IMR-90 (cell line): ENCODE data around the gene KRT86. TPM values are rescaled to one million over a fixed set of nuclear protein-coding genes. Genes with fewer than 3 reads are reported as not detected.

Experiments
- ATAC-seq: fragments of 200-7000 bp; cut with Tn5 transposase; 2 replicates; pipeline ENCODE4 v1.9.1; 2020; ENCODE audit warnings: low read depth, mild to moderate bottlenecking, moderate library complexity
- BruUV-seq: library from RNA; stranded (reverse); fragments of 400-500 nt; replicated peaks from 2 replicates; lab custom pipeline; 2021; lab: Mats Ljungman, UMichigan
- CTCF ChIA-PET: fragments of 300-600 bp; formaldehyde crosslinking; extraction: SDS; loops from one replicate; lab custom pipeline; 2021; ENCODE audit warnings: antibody characterized with exemption; lab: Yijun Ruan, JAX
- POLR2A ChIA-PET: fragments of 300-600 bp; sonication (Branson Sonifier 250); formaldehyde crosslinking; loops from one replicate; lab custom pipeline; 2022; ENCODE audit warnings: antibody characterized with exemption; ENCODE audit not compliant: unreplicated experiment; lab: Charles Lee
- DNase-seq: peaks from one replicate; pipeline ENCODE4 v3.0.0; 2013
- H2AFZ ChIP-seq: replicated peaks from 2 replicates; pipeline ENCODE3; 2013; ENCODE audit warnings: low read length, mild to moderate bottlenecking; ENCODE audit not compliant: poor library complexity
- H2AK5ac ChIP-seq: 2 replicates; pipeline ENCODE4 v1.6.1; 2013; ENCODE audit warnings: low read depth, low read length, inconsistent platforms
- H2AK9ac ChIP-seq: replicated peaks from 2 replicates; pipeline ENCODE3; 2013; ENCODE audit warnings: mild to moderate bottlenecking, low read depth, low read length, moderate library complexity; ENCODE audit not compliant: poor library complexity
- H2BK120ac ChIP-seq: 2 replicates; pipeline ENCODE4 v1.6.1; 2013; ENCODE audit warnings: low read depth, low read length, inconsistent platforms
- H2BK15ac ChIP-seq: 3 replicates; pipeline ENCODE4 v1.6.1; 2013; ENCODE audit warnings: low read depth, low read length, inconsistent platforms
- H2BK20ac ChIP-seq: 2 replicates; pipeline ENCODE4 v1.6.1; 2013; ENCODE audit warnings: low read depth, mild to moderate bottlenecking, inconsistent platforms, low read length, moderate library complexity
- H2BK5ac ChIP-seq: 2 replicates; pipeline ENCODE4 v1.6.1; 2013; ENCODE audit warnings: mild to moderate bottlenecking, low read depth, low read length, inconsistent platforms; ENCODE audit not compliant: poor library complexity, severe bottlenecking
- H3K14ac ChIP-seq: replicated peaks from 2 replicates; pipeline ENCODE4 v1.6.1; 2013; ENCODE audit warnings: low read depth, low read length, inconsistent platforms
- H3K18ac ChIP-seq: 2 replicates; pipeline ENCODE4 v1.6.1; 2013; ENCODE audit warnings: low read depth, low read length, control low read depth
- H3K23ac ChIP-seq: 2 replicates; pipeline ENCODE4 v1.6.1; 2013; ENCODE audit warnings: low read depth, low read length, inconsistent platforms
- H3K27ac ChIP-seq: 2 replicates; pipeline ENCODE4 v1.5.1; 2013; ENCODE audit warnings: mild to moderate bottlenecking, control low read depth, low read length; ENCODE audit not compliant: insufficient read depth
- H3K27me3 ChIP-seq: 2 replicates; pipeline ENCODE4 v1.6.1; 2013; ENCODE audit warnings: low read length; ENCODE audit not compliant: control insufficient read depth, insufficient read depth
- H3K36me3 ChIP-seq: 2 replicates; pipeline ENCODE4 v1.6.1; 2013; ENCODE audit warnings: low read length, mixed read lengths; ENCODE audit not compliant: control insufficient read depth, insufficient read depth
- H3K4ac ChIP-seq: 2 replicates; pipeline ENCODE4 v1.6.1; 2013; ENCODE audit warnings: low read depth, low read length, inconsistent platforms
- H3K4me1 ChIP-seq: 2 replicates; pipeline ENCODE4 v1.6.1; 2013; ENCODE audit warnings: low read length, mixed read lengths; ENCODE audit not compliant: control insufficient read depth, insufficient read depth
- H3K4me2 ChIP-seq: 2 replicates; pipeline ENCODE4 v1.6.1; 2013; ENCODE audit warnings: low read depth, mild to moderate bottlenecking, control low read depth, low read length, moderate library complexity
- H3K4me3 ChIP-seq: 2 replicates; pipeline ENCODE4 v1.5.1; 2013; ENCODE audit warnings: low read depth, mild to moderate bottlenecking, control low read depth, low read length, moderate library complexity; ENCODE audit not compliant: insufficient read depth
- H3K56ac ChIP-seq: 2 replicates; pipeline ENCODE4 v1.6.1; 2013; ENCODE audit warnings: low read length, inconsistent platforms; ENCODE audit not compliant: insufficient read depth; ENCODE audit errors: extremely low read depth
- H3K79me1 ChIP-seq, 2 experiments: 2 replicates each; pipeline ENCODE4 v1.6.1; 2013; ENCODE audit warnings: low read length in 2 of 2, inconsistent platforms in 1 of 2, low read depth in 1 of 2
- H3K9ac ChIP-seq: 2 replicates; pipeline ENCODE4 v1.6.1; 2013; ENCODE audit warnings: low read depth, low read length, control low read depth
- H3K9me1 ChIP-seq: 2 replicates; pipeline ENCODE4 v1.6.1; 2013; ENCODE audit warnings: low read length, inconsistent platforms; ENCODE audit not compliant: insufficient read depth
- H3K9me3 ChIP-seq: 2 replicates; pipeline ENCODE4 v1.6.1; 2013; ENCODE audit warnings: low read length; ENCODE audit not compliant: control insufficient read depth, insufficient read depth
- H4K20me1 ChIP-seq: 2 replicates; pipeline ENCODE4 v1.6.1; 2013; ENCODE audit warnings: low read length, inconsistent platforms; ENCODE audit not compliant: insufficient read depth
- H4K5ac ChIP-seq: 2 replicates; pipeline ENCODE4 v1.6.1; 2013; ENCODE audit warnings: mild to moderate bottlenecking, low read depth, low read length, control low read depth
- H4K8ac ChIP-seq, 2 experiments: 2 replicates each; pipeline ENCODE4 v1.6.1; 2013; ENCODE audit warnings: low read depth in 2 of 2, low read length in 2 of 2, control low read depth in 1 of 2, inconsistent platforms in 1 of 2
- H4K91ac ChIP-seq: 2 replicates; pipeline ENCODE4 v1.6.1; 2013; ENCODE audit warnings: low read depth, low read length, inconsistent platforms; ENCODE audit not compliant: insufficient read depth
- BHLHE40 ChIP-seq: fragments of 150-350 bp; IDR thresholded peaks from 2 replicates; pipeline ENCODE4 v1.6.1; 2016; ENCODE audit warnings: mild to moderate bottlenecking, low read depth, low read length
- CHD1 ChIP-seq: IDR thresholded peaks from 2 replicates; pipeline ENCODE4 v1.6.1; 2012; ENCODE audit warnings: low read depth, low read length, improper control_type of control experiment
- CTCF ChIP-seq: conservative IDR thresholded peaks from 2 replicates; pipeline ENCODE4 v1.5.1; 2012; ENCODE audit warnings: mild to moderate bottlenecking, low read depth, low read length, improper control_type of control experiment
- ELK1 ChIP-seq: fragments of 150-350 bp; IDR thresholded peaks from 2 replicates; pipeline ENCODE4 v1.6.1; 2016; ENCODE audit warnings: low read depth, mild to moderate bottlenecking, low read length, moderate library complexity, borderline replicate concordance
- FOS ChIP-seq: fragments of 150-350 bp; IDR thresholded peaks from 2 replicates; pipeline ENCODE4 v1.6.1; 2016; ENCODE audit warnings: low read depth, low read length
- MAFK ChIP-seq: IDR thresholded peaks from 2 replicates; pipeline ENCODE4 v1.6.1; 2012; ENCODE audit warnings: low read depth, low read length, improper control_type of control experiment
- MAZ ChIP-seq: IDR thresholded peaks from 2 replicates; pipeline ENCODE4 v1.6.1; 2012; ENCODE audit warnings: low read depth, mild to moderate bottlenecking, low read length, improper control_type of control experiment, moderate library complexity, borderline replicate concordance
- MXI1 ChIP-seq: IDR thresholded peaks from 2 replicates; pipeline ENCODE4 v1.6.1; 2012; ENCODE audit warnings: low read depth, mild to moderate bottlenecking, low read length, moderate library complexity, borderline replicate concordance
- POLR2A ChIP-seq: IDR thresholded peaks from 2 replicates; pipeline ENCODE4 v1.6.1; 2012; ENCODE audit warnings: mild to moderate bottlenecking, low read depth, low read length
- RAD21 ChIP-seq: IDR thresholded peaks from 2 replicates; pipeline ENCODE4 v1.6.1; 2012; ENCODE audit warnings: low read length, improper control_type of control experiment
- RCOR1 ChIP-seq: IDR thresholded peaks from 2 replicates; pipeline ENCODE4 v1.6.1; 2012; ENCODE audit warnings: mild to moderate bottlenecking, low read length, improper control_type of control experiment; ENCODE audit not compliant: insufficient replicate concordance
- SMC3 ChIP-seq: fragments of 150-350 bp; IDR thresholded peaks from 2 replicates; pipeline ENCODE4 v1.6.1; 2016; ENCODE audit warnings: low read depth, mild to moderate bottlenecking, antibody characterized with exemption, low read length, moderate library complexity
- USF2 ChIP-seq: fragments of 150-350 bp; IDR thresholded peaks from 2 replicates; pipeline ENCODE4 v1.6.1; 2017; ENCODE audit warnings: mild to moderate bottlenecking, antibody characterized with exemption, low read length, low read depth
- WGBS, 2 experiments: methylation state at CpG; one replicate each; pipeline versions ENCODE4 v1.1.5 to v1.1.7; 2013; ENCODE audit warnings: missing lambda C conversion rate in 2 of 2; ENCODE audit not compliant: insufficient read length in 1 of 2; ENCODE audit errors: extremely low coverage in 2 of 2; 5-methylcytosine and 5-hydroxymethylcytosine counted together
- dilution Hi-C: fragments of 300-500 bp; cut with HindIII; formaldehyde crosslinking; loops from one replicate; pipeline ENCODE4 v1.14.3; 2018; ENCODE audit warnings: low sequenced_read_pairs; ENCODE audit not compliant: unreplicated experiment
- in situ Hi-C: fragments of 300-500 bp; cut with MboI; formaldehyde crosslinking; loops from 3 replicates; pipeline ENCODE4 v1.14.3; 2019; ENCODE audit warnings: low sequenced_read_pairs, inconsistent platforms, mixed read lengths
- intact Hi-C: fragments of 100-400 bp; cut with micrococcal nuclease; formaldehyde crosslinking; loops from 2 replicates; pipeline ENCODE4 v1.10.0; 2022
- polyA plus RNA-seq, 3 experiments: library from polyadenylated mRNA; depleted of rRNA; stranded (reverse); fragments of >200 nt; gene quantifications; 2 replicates each; pipeline ENCODE4 v1.2.3, GENCODE V29; 2012; ENCODE audit warnings: low replicate concordance in 1 of 3
- total RNA-seq: library from RNA; depleted of rRNA; stranded (reverse); fragments of >200 nt; gene quantifications from 2 replicates; pipeline ENCODE4 v1.2.3, GENCODE V29; 2012

The KRT86 gene
- total and polyA plus RNA-seq, 2 of the 4 experiments (the other 2 are of a cell fraction), result not detected

- H4K20me1 ChIP-seq, result no peaks in the 10 kb centered on the region
- WGBS, 2 experiments, result 93% methylated on average over 8 of the region's 56 CpGs; no CpG with 5 or more reads in 1 of the 2 experiments
- no peaks in the 10 kb centered on the region for H3K36me3 ChIP-seq
- CTCF ChIA-PET, result no interaction called here
- H2AK9ac ChIP-seq, result no peak overlapping the region
- peaks cover 50% of the 10 kb centered on the region for H3K27me3 ChIP-seq
- no peaks in the 10 kb centered on the region for H3K9me3 ChIP-seq
- H3K4me2 ChIP-seq, result no peak overlapping the region
- no peaks in the 10 kb centered on the region for H3K4me1 ChIP-seq
- H3K27ac ChIP-seq, result no peak overlapping the region
- POLR2A ChIA-PET, result no interaction called here
- H3K14ac ChIP-seq, result no peak overlapping the region
- H4K8ac ChIP-seq, result no peak overlapping the region
- H3K56ac ChIP-seq, result no peak overlapping the region
- H3K9ac ChIP-seq, result no peak overlapping the region
- H3K18ac ChIP-seq, result no peak overlapping the region
- DNase-seq (no peak), ATAC-seq (no peak)
- TF ChIP-seq FOS (no peak), ELK1 (no peak), BHLHE40 (no peak), RCOR1 (no peak), MAZ (no peak), CHD1 (no peak), MAFK (no peak), SMC3 (no peak), CTCF (no peak), MXI1 (no peak), POLR2A (no peak), RAD21 (no peak), USF2 (no peak)
- dilution Hi-C loops (no loop called here), intact Hi-C loops (no loop called here), in situ Hi-C loops (no loop called here)
- H3K4me3 ChIP-seq, result no peak overlapping the region
- no peaks in the 10 kb centered on the region for H3K9me1 ChIP-seq
- H4K91ac ChIP-seq, result no peak overlapping the region
- H2AFZ ChIP-seq, result no peak overlapping the region
- H3K79me1 ChIP-seq, result no peaks in the 10 kb centered on the region
- no peak overlapping the region for H2BK5ac ChIP-seq
- H3K4ac ChIP-seq, result no peak overlapping the region
- no peak overlapping the region for H2BK20ac ChIP-seq
- no peak overlapping the region for H2BK15ac ChIP-seq
- no peak overlapping the region for H3K23ac ChIP-seq
- no peak overlapping the region for H2BK120ac ChIP-seq
- no peak overlapping the region for H4K5ac ChIP-seq
- no peak overlapping the region for H2AK5ac ChIP-seq
- BruUV-seq, result no TSS peak
Observed at GRCh38 chr12:52356031-52356761, 81.8 kb downstream of the KRT86 start.
